Mucosa of stomach (tissue), 1 donor: ENCODE data around the gene COG6.
A peak's percentile ranks its signal among the peaks of the same experiment; 100 is the strongest.

Source experiments
- H3K27me3 ChIP-seq: one replicate; pipeline ENCODE4 v1.7.0; 2013; ENCODE audit warnings: mild to moderate bottlenecking, low read length; ENCODE audit not compliant: control insufficient read depth, insufficient read depth
- H3K36me3 ChIP-seq: one replicate; pipeline ENCODE4 v1.7.0; 2013; ENCODE audit warnings: low read length; ENCODE audit not compliant: control insufficient read depth, insufficient read depth
- H3K4me1 ChIP-seq: one replicate; pipeline ENCODE4 v1.7.0; 2013; ENCODE audit warnings: mild to moderate bottlenecking, low read length; ENCODE audit not compliant: control insufficient read depth, insufficient read depth
- H3K4me3 ChIP-seq: one replicate; pipeline ENCODE4 v1.7.0; 2013; ENCODE audit warnings: low read length
- H3K9ac ChIP-seq: one replicate; pipeline ENCODE4 v1.7.0; 2013; ENCODE audit warnings: mild to moderate bottlenecking, low read length, moderate library complexity
- H3K9me3 ChIP-seq: one replicate; pipeline ENCODE4 v1.7.0; 2013; ENCODE audit warnings: mild to moderate bottlenecking, low read length, moderate library complexity; ENCODE audit not compliant: control insufficient read depth
- donor health status: Pancreatic carcinoma.

The COG6 gene

GRCh38 chr13:39655569-39656324 is at the start of gene COG6:
Gene COG6 (plus strand): TSS chr13:39655662. CDS start chr13:39655727, 65 bp downstream.
- Histone ChIP-seq H3K4me3 (peak within 1 kb of the TSS; percentile 98), H3K36me3 (no peaks in the 10 kb centered on the region), H3K9me3 (no peaks in the 10 kb centered on the region), H3K27me3 (no peaks in the 10 kb centered on the region), H3K9ac (peak within 1 kb of the TSS; percentile 95), H3K4me1 (peaks cover 6% of the 10 kb centered on the region)

- H3K9me3 ChIP-seq: no peaks in the 10 kb centered on the region
- H3K4me1 ChIP-seq: no peaks in the 10 kb centered on the region
- no peak overlapping the region for H3K9ac ChIP-seq
These were observed 49.7 kb upstream of the COG6 start for GRCh38 chr13:39605677-39606320.

GRCh38 chr13:39607876-39608275 is 47.6 kb upstream of the COG6 start:
- H3K27me3 ChIP-seq: peaks cover 9% of the 10 kb centered on the region
- H3K36me3 ChIP-seq: no peaks in the 10 kb centered on the region
- no peak overlapping the region for H3K9ac ChIP-seq
- no peaks in the 10 kb centered on the region for H3K4me1 ChIP-seq
- no peaks in the 10 kb centered on the region for H3K9me3 ChIP-seq
- H3K4me3 ChIP-seq: no peak overlapping the region

More at GRCh38 chr13:39605677-39606320, 49.7 kb upstream of the COG6 start:
- peaks cover 26% of the 10 kb centered on the region for H3K27me3 ChIP-seq
- no peak overlapping the region for H3K4me3 ChIP-seq
- H3K36me3 ChIP-seq: no peaks in the 10 kb centered on the region

GRCh38 chr13:39612023-39612637 is 43.3 kb upstream of the COG6 start:
- no peaks in the 10 kb centered on the region for H3K9me3 ChIP-seq
- no peaks in the 10 kb centered on the region for H3K4me1 ChIP-seq
- H3K36me3 ChIP-seq: no peaks in the 10 kb centered on the region
- H3K9ac ChIP-seq: no peak overlapping the region
- H3K4me3 ChIP-seq: no peak overlapping the region
- no peaks in the 10 kb centered on the region for H3K27me3 ChIP-seq

- Histone ChIP-seq H3K9ac (no peak overlapping the region), H3K4me1 (no peaks in the 10 kb centered on the region)
These were observed 39.3 kb upstream of the COG6 start for GRCh38 chr13:39616087-39616694.

GRCh38 chr13:39618561-39618960 is 36.9 kb upstream of the COG6 start:
- no peak overlapping the region for H3K9ac ChIP-seq

More at GRCh38 chr13:39616087-39616694, 39.3 kb upstream of the COG6 start:
- no peaks in the 10 kb centered on the region for H3K27me3 ChIP-seq
- no peaks in the 10 kb centered on the region for H3K36me3 ChIP-seq
- H3K9me3 ChIP-seq: no peaks in the 10 kb centered on the region
- no peak overlapping the region for H3K4me3 ChIP-seq

GRCh38 chr13:39623466-39623865 is 32.0 kb upstream of the COG6 start:
- Histone ChIP-seq H3K4me1 (no peaks in the 10 kb centered on the region), H3K36me3 (no peaks in the 10 kb centered on the region), H3K9ac (no peak overlapping the region), H3K4me3 (no peak overlapping the region), H3K9me3 (no peaks in the 10 kb centered on the region), H3K27me3 (no peaks in the 10 kb centered on the region)

More at GRCh38 chr13:39618561-39618960, 36.9 kb upstream of the COG6 start:
- no peaks in the 10 kb centered on the region for H3K27me3 ChIP-seq
- no peak overlapping the region for H3K4me3 ChIP-seq
- H3K36me3 ChIP-seq: no peaks in the 10 kb centered on the region
- no peaks in the 10 kb centered on the region for H3K4me1 ChIP-seq
- H3K9me3 ChIP-seq: no peaks in the 10 kb centered on the region

GRCh38 chr13:39631307-39631706 is 24.2 kb upstream of the COG6 start:
- H3K36me3 ChIP-seq: no peaks in the 10 kb centered on the region
- H3K4me1 ChIP-seq: no peaks in the 10 kb centered on the region
- no peak overlapping the region for H3K9ac ChIP-seq
- no peaks in the 10 kb centered on the region for H3K9me3 ChIP-seq
- no peak overlapping the region for H3K4me3 ChIP-seq
- peaks cover 5% of the 10 kb centered on the region for H3K27me3 ChIP-seq

- no peaks in the 10 kb centered on the region for H3K36me3 ChIP-seq
- no peaks in the 10 kb centered on the region for H3K9me3 ChIP-seq
- H3K4me3 ChIP-seq: no peak overlapping the region
- H3K9ac ChIP-seq: no peak overlapping the region
- peaks cover 9% of the 10 kb centered on the region for H3K27me3 ChIP-seq
- H3K4me1 ChIP-seq: no peaks in the 10 kb centered on the region
These were observed 22.5 kb upstream of the COG6 start for GRCh38 chr13:39632994-39633393.

- Histone ChIP-seq H3K4me1 (no peaks in the 10 kb centered on the region), H3K4me3 (no peak overlapping the region), H3K36me3 (no peaks in the 10 kb centered on the region), H3K9ac (no peak overlapping the region), H3K27me3 (peaks cover 9% of the 10 kb centered on the region), H3K9me3 (no peaks in the 10 kb centered on the region)
These were observed 19.9 kb upstream of the COG6 start for GRCh38 chr13:39635564-39635963.

- no peaks in the 10 kb centered on the region for H3K4me1 ChIP-seq
- H3K27me3 ChIP-seq: peaks cover 9% of the 10 kb centered on the region
- H3K9me3 ChIP-seq: no peaks in the 10 kb centered on the region
- H3K36me3 ChIP-seq: no peaks in the 10 kb centered on the region
- no peak overlapping the region for H3K9ac ChIP-seq
- H3K4me3 ChIP-seq: no peak overlapping the region
These were observed 17.6 kb upstream of the COG6 start for GRCh38 chr13:39637890-39638289.

GRCh38 chr13:39641645-39642044 is 13.8 kb upstream of the COG6 start:
- no peaks in the 10 kb centered on the region for H3K9me3 ChIP-seq
- no peak overlapping the region for H3K9ac ChIP-seq
- H3K4me3 ChIP-seq: no peak overlapping the region
- H3K27me3 ChIP-seq: peaks cover 4% of the 10 kb centered on the region
- H3K36me3 ChIP-seq: no peaks in the 10 kb centered on the region
- no peaks in the 10 kb centered on the region for H3K4me1 ChIP-seq
